HepG2 (cell line): ENCODE results near the gene OSBPL2. TPM values are rescaled to one million over a fixed set of nuclear protein-coding genes. Genes with fewer than 3 reads are reported as not detected.

ENCODE experiments used
- CCDC6 ChIP-seq: sonication (generic); formaldehyde crosslinking; IDR thresholded peaks from 2 replicates; pipeline ENCODE4 v1.8.1; 2022; ENCODE audit warnings: mild to moderate bottlenecking, missing genetic modification reagents, moderate library complexity
- ETV5 ChIP-seq: IDR thresholded peaks from 2 replicates; pipeline ENCODE4 v1.6.1; 2018; ENCODE audit warnings: missing biosample characterization, missing genetic modification reagents, inconsistent platforms, borderline replicate concordance
- HNRNPUL1 ChIP-seq: fragments of 200-400 bp; formaldehyde crosslinking; IDR thresholded peaks from 2 replicates; pipeline ENCODE4 v1.6.1; 2017; ENCODE audit warnings: low read depth, mild to moderate bottlenecking, low read length, moderate library complexity
- KLF6 ChIP-seq: IDR thresholded peaks from 2 replicates; pipeline ENCODE4 v1.8.0; 2016; ENCODE audit warnings: missing biosample characterization, missing genetic modification reagents
- NR3C1 ChIP-seq: sonication (generic); formaldehyde crosslinking; IDR thresholded peaks from 2 replicates; pipeline ENCODE4 v1.4.0; 2020; ENCODE audit warnings: missing genetic modification reagents
- RFXANK ChIP-seq: IDR thresholded peaks from 2 replicates; pipeline ENCODE4 v1.6.1; 2016
- SKI ChIP-seq: fragments of 450-650 bp; IDR thresholded peaks from one replicate; pipeline ENCODE4 v1.6.1; 2018; ENCODE audit warnings: mild to moderate bottlenecking; ENCODE audit not compliant: partially characterized antibody
- SOX6 ChIP-seq, 2 experiments: fragments of 450-650 bp in 1 of 2; sonication (generic) in 1 of 2; formaldehyde crosslinking in 1 of 2; IDR thresholded peaks; 2 replicates each; pipeline versions ENCODE4 v1.4.0 to v1.6.1; 2017 to 2020; ENCODE audit warnings: antibody characterized with exemption in 1 of 2, mild to moderate bottlenecking in 1 of 2, missing genetic modification reagents in 1 of 2
- SP4 ChIP-seq: sonication (generic); formaldehyde crosslinking; IDR thresholded peaks from 2 replicates; pipeline ENCODE4 v1.8.1; 2023; ENCODE audit warnings: mild to moderate bottlenecking, missing genetic modification reagents
- TOPORS ChIP-seq: sonication (generic); formaldehyde crosslinking; IDR thresholded peaks from 2 replicates; pipeline ENCODE4 v1.8.0; 2023; ENCODE audit warnings: mild to moderate bottlenecking, missing genetic modification reagents
- ZBTB33 ChIP-seq: sonication (generic); formaldehyde crosslinking; IDR thresholded peaks from 2 replicates; pipeline ENCODE4 v1.4.0; 2020; ENCODE audit warnings: missing genetic modification reagents
- ZFP82 ChIP-seq: sonication (generic); formaldehyde crosslinking; IDR thresholded peaks from 2 replicates; pipeline ENCODE4 v1.5.1; 2020; ENCODE audit warnings: mild to moderate bottlenecking, missing genetic modification reagents, borderline replicate concordance
- ZMAT3 ChIP-seq: sonication (generic); formaldehyde crosslinking; conservative IDR thresholded peaks from 2 replicates; pipeline ENCODE4 v1.7.0; 2021; ENCODE audit warnings: missing genetic modification reagents
- ZNF138 ChIP-seq: sonication (generic); formaldehyde crosslinking; IDR thresholded peaks from 2 replicates; pipeline ENCODE4 v1.5.0; 2020; ENCODE audit warnings: mild to moderate bottlenecking, low read depth, missing genetic modification reagents
- ZNF224 ChIP-seq: sonication (generic); formaldehyde crosslinking; IDR thresholded peaks from 2 replicates; pipeline ENCODE4 v1.5.0; 2020; ENCODE audit warnings: mild to moderate bottlenecking, missing genetic modification reagents
- ZNF501 ChIP-seq: sonication (generic); formaldehyde crosslinking; IDR thresholded peaks from 2 replicates; pipeline ENCODE4 v1.5.1; 2020; ENCODE audit warnings: mild to moderate bottlenecking, moderate library complexity, missing genetic modification reagents
- ZNF550 ChIP-seq: sonication (generic); formaldehyde crosslinking; IDR thresholded peaks from 2 replicates; pipeline ENCODE4 v1.4.0; 2020; ENCODE audit warnings: mild to moderate bottlenecking, missing genetic modification reagents, borderline replicate concordance
- ZNF639 ChIP-seq: conservative IDR thresholded peaks from 2 replicates; pipeline ENCODE4 v1.6.1; 2018; ENCODE audit warnings: missing genetic modification reagents
- ZNF75D ChIP-seq: sonication (generic); formaldehyde crosslinking; IDR thresholded peaks from 2 replicates; pipeline ENCODE4 v1.8.1; 2023; ENCODE audit warnings: missing genetic modification reagents, mild to moderate bottlenecking, borderline replicate concordance
- ZNF780A ChIP-seq: sonication (generic); formaldehyde crosslinking; IDR thresholded peaks from 2 replicates; pipeline ENCODE4 v1.8.0; 2022; ENCODE audit warnings: mild to moderate bottlenecking, missing genetic modification reagents, moderate library complexity
- polyA plus RNA-seq, 8 experiments: library from polyadenylated mRNA; depleted of rRNA in 3 of 8; stranded (reverse) in 7 of 8; unstranded in 1 of 8; fragments of >200 nt; fragmentation: Illumina TruSeq in 4 of 8; extraction: Trizol in 4 of 8; gene quantifications; 2 replicates each; pipeline versions ENCODE4 v1.2.1 to v1.2.3, GENCODE V29; 2011 to 2016; ENCODE audit warnings: low read depth in 4 of 8, missing spikeins in 1 of 8, mixed read lengths in 1 of 8; ENCODE audit not compliant: insufficient read depth in 1 of 8
- total RNA-seq, 5 experiments: library from RNA; depleted of rRNA; stranded (reverse); fragments of >200 nt; fragmentation: Illumina TruSeq; extraction: Trizol; gene quantifications; 2 replicates each; pipeline ENCODE4 v1.2.3, GENCODE V29; 2016; ENCODE audit warnings: low read depth in 1 of 5
- TF ChIP-seq, protein P1 (sequence below): sonication (generic); formaldehyde crosslinking; IDR thresholded peaks from 2 replicates; pipeline ENCODE4 v1.4.0; 2020; ENCODE audit warnings: missing genetic modification reagents

The OSBPL2 gene
- total and polyA plus RNA-seq, 2 of the 13 experiments (the other 11 are each of a cell fraction or from before 2014, with no cell fraction given): 18.5 to 37.4 TPM

- TF ChIP-seq SP4 (CRISPR knock-in tag) (no peak), ZNF550 (0 out of 2 replicates have a peak, but pooled peaks have one; percentile 26), SOX6 (IDR thresholded peaks at IDR 0.05) (no peak), SOX6 (CRISPR knock-in tag; IDR thresholded peaks at IDR 0.05) (peak; percentile 37; the same call in 1 of the 2 replicates), ZNF639 (no peak), KLF6 (no peak), ZNF138 (CRISPR knock-in tag) (0 out of 2 replicates have a peak, but pooled peaks have one; percentile 11), ZFP82 (no peak), NR3C1 (no peak), ZMAT3 (CRISPR knock-in tag) (no peak), ZNF780A (CRISPR knock-in tag) (no peak), ETV5 (CRISPR knock-in tag) (peak; percentile 25; the same call in 1 of the 2 replicates), ZBTB33 (CRISPR knock-in tag) (peak; percentile 98), RFXANK (CRISPR knock-in tag) (no peak), ZNF501 (CRISPR knock-in tag) (peak; percentile 19; the same call in 1 of the 2 replicates), ZNF224 (CRISPR knock-in tag) (0 out of 2 replicates have a peak, but pooled peaks have one; percentile 30), ZNF75D (CRISPR knock-in tag) (no peak), SKI (no peak), CCDC6 (CRISPR knock-in tag) (no peak), TOPORS (CRISPR knock-in tag) (peak; percentile 63; the same call in 1 of the 2 replicates), HNRNPUL1 (no peak)
- TF ChIP-seq, protein P1, sequence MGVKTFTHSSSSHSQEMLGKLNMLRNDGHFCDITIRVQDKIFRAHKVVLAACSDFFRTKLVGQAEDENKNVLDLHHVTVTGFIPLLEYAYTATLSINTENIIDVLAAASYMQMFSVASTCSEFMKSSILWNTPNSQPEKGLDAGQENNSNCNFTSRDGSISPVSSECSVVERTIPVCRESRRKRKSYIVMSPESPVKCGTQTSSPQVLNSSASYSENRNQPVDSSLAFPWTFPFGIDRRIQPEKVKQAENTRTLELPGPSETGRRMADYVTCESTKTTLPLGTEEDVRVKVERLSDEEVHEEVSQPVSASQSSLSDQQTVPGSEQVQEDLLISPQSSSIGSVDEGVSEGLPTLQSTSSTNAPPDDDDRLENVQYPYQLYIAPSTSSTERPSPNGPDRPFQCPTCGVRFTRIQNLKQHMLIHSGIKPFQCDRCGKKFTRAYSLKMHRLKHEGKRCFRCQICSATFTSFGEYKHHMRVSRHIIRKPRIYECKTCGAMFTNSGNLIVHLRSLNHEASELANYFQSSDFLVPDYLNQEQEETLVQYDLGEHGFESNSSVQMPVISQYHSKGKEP: no peak
These were observed 6.4 kb downstream of the OSBPL2 start (continued) for GRCh38 chr20:62244644-62245108.
